KG1 (cell line): ENCODE data around the gene SIRT2.

Experiments used
- DNase-seq: peaks from one replicate; lab custom pipeline; 2025; lab: John Stamatoyannopoulos, UW

The SIRT2 gene

GRCh38 chr19:38920602-38921419, 21.4 kb upstream of the SIRT2 start:
- DNase-seq, result no peak

DNA sequence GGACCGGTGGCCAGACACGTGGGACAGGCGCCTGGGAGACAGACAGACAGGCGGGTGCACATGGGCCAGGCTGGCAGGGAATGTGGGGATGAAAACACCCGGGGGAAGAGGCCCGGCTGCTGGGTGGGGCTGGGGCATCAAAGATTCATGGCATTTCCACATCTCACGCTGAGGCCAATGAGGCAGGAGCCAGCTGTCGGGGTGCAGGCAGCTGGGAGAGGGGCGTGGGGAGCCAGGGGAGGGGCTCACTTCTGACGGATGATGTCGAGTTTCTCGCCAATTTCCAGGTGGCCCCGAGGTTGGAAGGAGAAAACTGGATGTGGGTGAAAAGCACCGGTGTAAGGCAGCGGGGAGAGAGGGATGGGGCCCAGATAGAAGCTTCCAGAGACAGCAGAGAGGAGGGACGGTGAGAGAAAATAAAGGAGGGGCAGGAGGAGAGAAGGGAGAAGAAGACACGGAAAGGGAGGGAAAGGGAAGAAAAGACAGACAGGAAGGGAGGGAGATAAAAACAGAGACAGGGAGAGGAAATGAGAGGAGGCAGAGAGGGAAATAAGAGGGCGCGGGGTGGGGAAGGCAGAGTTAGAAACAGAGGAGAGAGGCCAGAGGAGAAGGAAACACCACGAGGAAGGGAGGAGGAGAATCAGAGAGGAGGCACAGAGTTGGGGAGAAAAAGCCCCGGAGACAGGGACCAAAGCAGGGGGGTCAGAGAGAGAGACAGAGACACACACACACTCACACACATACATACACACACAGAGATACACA, 20.6 kb upstream of the SIRT2 start:
- no peak for DNase-seq

- no peak for DNase-seq
Observed at GRCh38 chr19:38918526-38918925, 19.1 kb upstream of the SIRT2 start.

DNA sequence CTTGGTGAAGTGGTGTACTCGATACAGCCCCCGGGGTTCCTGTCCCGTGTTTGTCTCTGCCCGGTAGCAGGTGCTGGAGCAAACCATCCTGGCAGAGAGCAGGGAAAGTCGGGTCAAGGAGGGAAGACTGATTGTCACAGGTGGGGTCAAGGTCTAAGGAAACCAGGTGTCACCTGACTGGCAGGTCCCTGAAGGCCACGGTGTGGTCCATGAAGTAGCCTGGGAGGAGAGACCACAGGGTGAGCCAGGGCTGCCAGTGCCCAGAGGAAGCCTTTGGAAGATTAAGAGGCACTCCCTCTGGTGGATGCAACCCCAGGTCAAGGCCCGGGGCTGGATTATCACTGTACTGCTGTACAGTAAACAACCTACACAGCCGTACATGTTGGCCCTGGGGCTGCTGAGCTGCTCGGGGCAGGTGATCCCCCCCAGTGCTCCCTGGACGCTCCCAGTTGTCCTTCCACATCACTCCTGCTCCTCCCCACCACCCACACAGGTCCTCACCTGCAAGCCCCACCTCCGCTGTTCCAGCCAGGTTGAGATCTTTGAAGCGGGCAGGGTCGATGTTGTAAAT, 18.6 kb upstream of the SIRT2 start:
- no peak for DNase-seq

GRCh38 chr19:38917516-38917915, 18.1 kb upstream of the SIRT2 start:
- no peak for DNase-seq

GRCh38 chr19:38915329-38916321, 16.2 kb upstream of the SIRT2 start:
- DNase-seq, result no peak

GRCh38 chr19:38913958-38914357, 14.5 kb upstream of the SIRT2 start:
- DNase-seq, result no peak

DNA sequence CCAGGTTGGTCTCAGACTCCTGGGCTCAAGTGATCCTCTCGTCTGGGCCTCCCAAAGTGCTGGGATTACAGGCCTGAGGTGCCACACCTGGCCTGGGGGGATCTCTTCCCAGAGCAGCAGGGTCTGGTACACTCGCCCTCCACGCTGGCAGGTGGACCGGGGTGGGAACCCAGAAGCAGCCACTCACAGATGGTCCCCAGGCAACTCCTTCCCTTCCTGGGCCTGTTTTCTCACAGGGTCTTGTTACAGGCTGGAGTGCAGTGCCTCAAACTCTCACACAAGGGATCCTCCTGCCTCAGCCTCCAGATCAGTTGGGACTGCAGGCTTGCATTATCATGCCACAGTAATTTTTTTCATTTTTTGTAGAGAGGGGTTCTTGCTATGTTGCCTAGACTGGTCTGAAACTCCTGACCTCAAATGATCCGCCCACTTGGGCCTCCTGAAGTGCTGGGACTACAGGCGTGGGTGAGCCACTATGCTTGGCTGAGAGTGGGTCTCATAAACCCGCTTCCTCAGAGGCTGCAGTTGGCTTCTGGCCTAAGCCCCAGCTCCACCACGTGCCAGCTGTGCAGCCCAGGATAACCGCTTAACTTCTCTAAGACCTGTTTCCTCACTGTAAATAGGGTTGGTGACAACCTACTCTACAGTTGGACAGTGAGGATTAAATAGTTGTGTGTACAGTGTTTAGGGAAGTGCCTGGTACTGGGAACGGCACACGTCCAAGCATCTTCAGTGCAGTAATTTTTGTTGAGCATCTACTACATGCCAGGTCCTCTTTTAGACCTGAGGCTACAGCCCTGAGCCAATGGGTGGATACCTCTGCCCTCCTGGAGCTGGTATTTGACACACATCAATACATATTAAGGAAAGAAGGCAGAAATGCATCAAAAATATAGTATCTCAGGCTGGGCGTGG, 13.4 kb upstream of the SIRT2 start:
- DNase-seq, result no peak

- DNase-seq, result no peak
Observed at GRCh38 chr19:38911388-38912001, 12.1 kb upstream of the SIRT2 start.

DNA sequence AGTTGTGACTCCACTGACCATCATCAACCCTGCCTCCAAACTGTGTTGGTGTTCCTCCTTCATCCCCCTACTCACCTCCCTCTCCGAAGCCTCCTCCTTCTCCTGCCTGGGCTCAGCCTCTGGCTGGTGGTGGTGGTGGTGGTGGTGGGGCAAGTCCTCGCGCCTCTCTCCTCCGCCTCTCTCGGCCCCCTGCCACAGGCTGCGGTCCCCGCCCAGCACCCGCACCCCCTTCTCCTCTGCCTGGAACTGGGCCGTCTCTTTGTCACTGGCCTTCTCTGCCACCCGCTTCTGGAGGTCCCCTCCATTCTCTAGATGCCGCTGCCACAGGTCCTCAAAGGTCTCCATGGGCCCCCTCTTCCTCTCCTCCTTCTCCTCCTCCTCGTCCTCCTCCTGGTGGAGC, 11.1 kb upstream of the SIRT2 start:
- no peak for DNase-seq

DNA sequence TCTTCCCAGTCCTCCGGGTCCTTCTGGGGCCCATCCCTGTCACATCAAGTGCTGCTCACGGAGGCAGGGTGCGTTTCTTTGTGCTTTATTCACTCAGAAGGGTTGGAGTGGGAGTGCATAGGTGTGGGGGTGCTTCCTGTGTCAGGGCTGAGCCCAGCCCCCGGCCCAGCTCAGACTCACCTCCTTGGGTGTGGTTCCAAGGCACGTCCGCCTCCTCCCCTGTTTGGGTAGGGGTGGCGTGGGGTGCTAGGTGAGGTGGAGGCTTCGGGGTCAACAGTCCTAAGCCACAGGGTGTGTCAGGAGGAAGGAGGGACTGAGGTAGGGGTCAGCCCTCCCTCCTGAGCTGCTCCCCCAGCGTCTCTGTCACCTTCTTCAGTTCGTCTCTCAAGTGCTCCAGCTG, 9.5 kb upstream of the SIRT2 start:
- no peak for DNase-seq

DNA sequence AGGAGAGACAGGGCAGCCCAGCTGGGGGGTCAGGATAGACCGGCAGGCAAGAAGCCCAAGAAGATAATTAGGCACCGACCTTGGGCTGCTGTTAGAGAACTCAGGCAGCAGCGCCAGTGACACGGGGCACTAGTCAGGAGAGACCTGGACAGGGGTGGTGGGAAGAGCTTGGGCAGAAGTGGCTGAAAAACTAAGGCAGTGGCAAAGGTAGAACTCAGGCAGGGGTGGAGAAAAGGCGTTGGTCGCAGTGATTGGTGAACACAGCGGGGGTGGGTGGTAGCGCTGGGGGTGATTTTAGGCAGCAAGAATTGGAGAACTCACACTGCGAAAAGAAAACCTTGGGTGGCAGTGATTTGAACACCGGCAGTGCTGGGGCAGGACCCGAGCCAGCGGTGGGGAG, 8.3 kb upstream of the SIRT2 start:
- DNase-seq, result no peak

GRCh38 chr19:38907227-38907626, 7.8 kb upstream of the SIRT2 start:
- DNase-seq, result no peak

- no peak for DNase-seq
Observed at GRCh38 chr19:38905620-38906019, 6.2 kb upstream of the SIRT2 start.

GRCh38 chr19:38904581-38905539, 5.4 kb upstream of the SIRT2 start:
- DNase-seq, result no peak

DNA sequence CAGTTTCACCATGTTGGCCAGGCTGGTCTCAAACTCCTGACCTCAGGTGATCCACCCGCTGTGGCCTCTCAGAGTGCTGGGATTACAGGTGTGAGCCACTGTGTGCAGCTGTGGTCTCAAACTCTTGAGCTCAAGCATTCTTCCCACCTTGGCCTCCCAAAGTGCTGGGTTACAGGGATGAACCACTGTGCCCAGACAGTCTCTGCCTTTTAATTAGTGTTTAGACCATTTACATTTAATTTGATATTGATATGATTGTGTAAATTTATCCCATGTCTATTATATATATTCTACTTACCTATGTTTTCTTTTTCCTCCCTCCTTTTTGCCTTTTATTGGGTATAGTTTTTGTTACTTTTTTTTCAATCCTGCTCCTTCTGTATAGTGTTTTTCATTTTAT, 2.3 kb upstream of the SIRT2 start:
- DNase-seq, result no peak

- DNase-seq, result no peak
Observed at GRCh38 chr19:38900743-38901190, 1.3 kb upstream of the SIRT2 start.

DNA sequence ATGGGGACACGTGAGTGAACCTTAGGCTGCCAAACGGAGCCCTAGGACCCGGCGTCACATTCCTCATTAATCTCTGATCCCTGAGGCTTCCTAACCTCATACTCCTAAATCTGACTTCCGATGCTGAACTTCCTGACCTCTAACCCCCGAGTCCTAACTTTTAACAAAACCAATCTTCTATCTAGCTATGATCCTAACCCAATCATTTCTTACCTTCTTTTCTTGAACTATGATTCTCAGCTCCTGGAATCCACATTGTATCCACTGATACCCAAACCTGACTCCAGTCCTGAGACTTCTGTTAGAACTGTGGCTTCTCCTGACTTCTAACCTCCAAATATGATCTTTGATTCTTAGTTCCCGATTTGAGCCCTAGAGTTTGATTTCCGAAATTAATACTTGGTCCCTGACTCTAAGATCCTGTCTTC, 798 bp upstream of the SIRT2 start:
- no peak for DNase-seq
